EL (cell line): ENCODE data around the gene IARS2.
"Not testable (repeated sequence)": the region's sequence is repeated elsewhere in the genome, so short reads cannot be mapped to it uniquely, and the experiment has no call there.

Experiments used
- DNase-seq: peaks from one replicate; pipeline ENCODE4 v3.0.0-alpha.2; 2016

The IARS2 gene

DNA sequence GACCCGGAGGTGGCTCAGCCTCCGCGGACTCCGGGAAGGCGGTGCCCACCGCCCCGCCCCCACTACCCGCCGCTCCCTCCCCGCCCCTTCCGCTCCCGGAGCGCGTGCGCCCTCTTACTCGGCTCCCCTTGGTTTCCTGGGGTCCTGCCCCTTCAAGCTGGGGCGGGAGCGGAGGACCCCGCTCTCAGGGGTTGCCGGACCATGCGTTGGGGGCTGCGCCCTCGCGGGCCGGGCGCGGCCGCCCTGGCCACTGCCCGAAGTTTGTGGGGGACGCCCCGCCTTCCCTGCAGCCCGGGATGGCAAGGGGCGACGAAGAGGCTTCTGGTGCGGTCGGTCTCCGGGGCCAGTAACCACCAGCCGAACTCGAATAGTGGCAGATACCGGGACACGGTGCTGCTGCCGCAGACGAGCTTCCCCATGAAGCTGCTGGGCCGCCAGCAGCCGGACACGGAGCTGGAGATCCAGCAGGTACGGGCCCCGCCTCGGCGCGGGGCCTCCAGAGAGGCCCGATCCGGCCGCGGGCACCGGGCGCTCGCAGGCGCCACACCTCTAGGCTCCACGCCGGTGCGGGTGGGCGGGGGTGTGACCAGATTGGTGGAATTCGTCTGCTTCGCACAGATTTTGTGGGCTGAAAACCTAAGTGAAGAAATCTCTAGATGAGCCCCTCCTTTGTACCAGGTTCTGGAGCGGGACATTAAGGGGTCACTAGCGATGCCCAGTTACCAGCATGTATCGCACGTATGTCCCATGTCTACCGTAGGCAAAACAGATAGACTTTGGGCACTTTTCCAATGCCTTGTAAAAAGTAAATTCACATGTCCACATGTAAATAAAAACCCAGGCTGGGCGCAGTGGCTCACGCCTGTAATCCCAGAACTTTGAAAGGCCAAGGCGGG, at the start of gene IARS2:
IARS2 (plus strand) TSS at position 117 of the 896 bp plus-strand sequence; CDS start at position 202, 85 bp downstream.
- DNase-seq: peak; percentile 87

- DNase-seq: no peak
Measured at GRCh38 chr1:220044678-220045355, 49.1 kb upstream of the IARS2 start.

DNA sequence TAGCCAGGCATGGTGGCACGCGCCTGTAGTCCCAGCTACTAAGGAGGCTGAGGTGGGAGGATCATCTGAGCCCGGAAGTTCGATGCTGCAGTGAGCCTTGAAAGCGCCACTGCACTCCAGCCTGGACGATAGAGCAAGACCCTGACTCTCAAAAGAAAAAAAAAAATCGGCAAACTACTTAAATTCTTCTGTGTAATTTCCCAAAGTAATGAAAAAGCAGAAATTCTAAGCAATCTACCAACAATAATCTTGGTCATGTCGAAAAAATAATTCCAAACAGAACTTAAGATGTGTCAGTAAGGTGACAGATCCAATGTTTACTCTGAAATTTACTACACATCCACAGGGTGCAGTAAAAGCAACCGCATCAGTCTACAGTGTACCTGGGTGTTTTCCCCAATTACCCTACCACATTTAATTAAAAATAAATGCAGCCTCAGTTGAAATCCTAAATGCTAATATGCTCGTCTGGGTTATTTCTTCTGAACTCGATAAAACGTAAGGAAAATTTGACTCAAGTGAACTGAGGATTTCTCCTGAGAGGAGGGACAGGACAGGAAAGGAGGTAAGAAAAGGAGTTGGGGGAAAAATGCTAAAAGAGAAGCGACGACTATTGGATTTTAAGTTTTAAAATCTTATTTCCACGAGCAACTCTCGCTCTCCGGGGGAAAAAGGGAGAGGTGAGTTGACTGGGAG, 48.4 kb upstream of the IARS2 start:
- peak; percentile 4 for DNase-seq

- peak; percentile 97 for DNase-seq
Measured at GRCh38 chr1:220046052-220046930, 47.6 kb upstream of the IARS2 start, which contains the start of gene EPRS1. Gene EPRS1 (minus strand): TSS chr1:220046505. CDS start chr1:220046388, 117 bp downstream.

GRCh38 chr1:220056374-220056773, 37.6 kb upstream of the IARS2 start:
- no peak for DNase-seq

DNA sequence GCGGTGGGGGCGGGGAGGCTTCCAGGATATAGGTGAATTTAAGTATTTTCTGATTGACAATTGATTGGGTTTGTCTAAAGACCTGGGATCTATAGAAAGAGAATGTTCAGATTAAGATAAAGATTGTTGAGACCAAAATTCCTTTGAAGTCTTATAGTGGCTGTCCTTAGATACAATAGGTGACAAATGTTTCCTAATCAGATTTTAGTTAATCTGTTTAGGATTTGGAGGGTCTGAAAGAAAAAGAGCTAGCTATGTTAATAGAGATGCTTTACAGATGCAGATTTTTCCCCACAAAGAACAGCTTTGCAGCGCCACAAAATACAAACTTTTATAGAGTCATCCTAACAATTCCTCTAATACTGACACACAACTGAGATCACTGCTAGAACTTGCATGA, 33.1 kb upstream of the IARS2 start:
- DNase-seq: no peak

DNA sequence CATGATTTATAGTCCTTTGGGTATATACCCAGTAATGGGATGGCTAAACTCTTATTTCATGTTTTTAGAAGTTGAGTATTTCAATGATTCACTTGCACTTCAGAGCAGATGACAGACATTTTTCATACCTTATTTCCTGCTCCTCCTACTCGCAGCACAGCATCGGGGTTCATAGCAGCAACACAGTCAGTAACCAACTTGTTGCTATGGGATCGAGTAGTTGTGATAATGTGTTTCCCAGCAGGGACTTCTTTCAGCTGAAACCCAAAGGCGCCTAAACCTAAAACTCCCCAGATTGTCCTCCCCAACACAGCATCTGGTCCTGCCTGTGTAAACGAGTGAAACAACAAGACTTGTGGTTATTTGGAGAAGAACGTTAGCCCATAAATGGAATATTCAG, 31.3 kb upstream of the IARS2 start:
- no peak for DNase-seq

GRCh38 chr1:220067269-220068204, 26.4 kb upstream of the IARS2 start:
- DNase-seq: peak; percentile 33

DNA sequence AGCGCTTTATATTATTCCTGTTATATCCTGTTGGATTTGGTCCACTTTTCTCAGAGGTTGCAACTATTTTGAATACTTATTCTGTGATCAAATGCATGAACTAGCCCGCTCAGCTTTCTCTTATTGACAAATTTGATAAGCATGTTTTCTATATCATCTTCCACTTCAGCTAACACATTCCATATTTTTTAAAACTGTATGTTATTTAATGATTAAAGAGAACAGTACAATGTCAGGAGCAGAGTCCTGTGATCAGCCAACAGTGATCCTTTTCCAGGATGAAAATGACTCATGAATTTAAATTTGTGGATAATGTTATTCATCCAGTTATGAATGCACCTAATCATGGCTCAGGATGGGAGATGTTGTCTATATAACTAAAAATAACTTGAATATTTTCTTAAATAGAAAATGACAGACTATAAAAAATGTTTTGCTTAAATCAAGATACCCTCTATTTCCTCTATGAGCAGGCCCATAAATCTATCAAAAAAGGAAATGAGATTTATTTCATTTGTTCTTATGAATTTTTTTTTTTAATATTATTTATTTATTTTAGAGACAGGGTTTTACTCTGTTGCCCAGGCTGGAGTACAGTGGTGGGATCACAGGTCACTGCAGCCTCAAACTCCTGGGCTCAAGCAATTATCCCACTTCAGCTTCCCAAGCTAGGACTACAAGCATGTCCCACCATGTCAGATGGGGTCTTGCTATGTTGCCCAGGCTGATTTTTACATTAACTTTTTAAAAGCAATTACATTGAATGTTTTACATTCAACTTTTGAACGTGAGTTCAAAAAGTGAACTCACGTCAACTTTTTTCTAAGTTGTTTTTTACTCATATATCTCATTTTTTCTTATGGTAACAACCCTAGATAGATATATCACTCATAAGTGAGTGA, 16.8 kb upstream of the IARS2 start:
- no peak for DNase-seq

GRCh38 chr1:220077887-220078286, 16.0 kb upstream of the IARS2 start:
- DNase-seq: no peak

- no peak for DNase-seq
Measured at GRCh38 chr1:220084460-220084859, 9.5 kb upstream of the IARS2 start.

DNA sequence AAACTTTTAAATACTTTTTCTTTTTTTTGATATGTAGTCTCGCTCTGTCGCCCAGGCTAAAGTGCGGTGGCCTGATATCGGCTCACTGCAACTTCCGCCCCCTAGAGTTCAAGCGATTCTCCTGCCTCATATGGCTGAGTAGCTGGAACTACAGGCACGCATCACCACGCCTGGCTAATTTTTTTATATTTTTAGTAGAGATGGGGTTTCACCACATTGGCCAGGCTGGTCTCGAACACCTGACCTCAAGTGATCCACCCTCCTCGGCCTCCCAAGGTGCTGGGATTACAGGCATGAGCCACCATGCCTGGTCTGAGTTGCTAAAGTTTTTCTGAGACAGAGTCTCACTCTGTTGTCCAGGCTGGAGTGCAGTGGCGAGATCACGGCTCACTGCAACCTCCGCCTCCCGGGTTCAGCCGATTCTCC, 7.7 kb upstream of the IARS2 start:
- DNase-seq: not testable (repeated sequence)

GRCh38 chr1:220089650-220090556, 4.0 kb upstream of the IARS2 start, which contains the start of gene BPNT1:
Gene BPNT1 (minus strand): TSS chr1:220089788. CDS start chr1:220079846, 9,942 bp downstream.
- DNase-seq: peak; percentile 91

DNA sequence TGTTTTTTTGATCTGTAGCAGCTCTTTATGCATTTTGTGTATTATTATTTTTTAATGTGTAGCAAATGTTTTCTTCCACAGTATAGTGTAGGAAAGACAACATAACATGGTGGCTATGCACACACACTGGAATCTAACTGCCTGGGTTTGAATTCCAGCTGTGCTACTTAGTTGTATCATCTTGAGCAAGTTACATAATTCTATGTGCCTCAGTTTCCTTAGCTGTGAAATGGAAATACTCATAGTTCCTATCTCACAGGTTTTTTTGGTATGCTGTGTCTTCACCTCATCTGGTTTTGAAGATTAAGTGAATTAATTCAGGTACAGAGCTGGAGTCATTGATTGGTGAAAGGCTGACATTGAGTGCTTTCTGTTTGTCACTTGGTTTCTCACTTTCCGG, 1.2 kb upstream of the IARS2 start:
- DNase-seq: no peak

GRCh38 chr1:220093361-220094015, 444 bp upstream of the IARS2 start:
- DNase-seq: no peak

DNA sequence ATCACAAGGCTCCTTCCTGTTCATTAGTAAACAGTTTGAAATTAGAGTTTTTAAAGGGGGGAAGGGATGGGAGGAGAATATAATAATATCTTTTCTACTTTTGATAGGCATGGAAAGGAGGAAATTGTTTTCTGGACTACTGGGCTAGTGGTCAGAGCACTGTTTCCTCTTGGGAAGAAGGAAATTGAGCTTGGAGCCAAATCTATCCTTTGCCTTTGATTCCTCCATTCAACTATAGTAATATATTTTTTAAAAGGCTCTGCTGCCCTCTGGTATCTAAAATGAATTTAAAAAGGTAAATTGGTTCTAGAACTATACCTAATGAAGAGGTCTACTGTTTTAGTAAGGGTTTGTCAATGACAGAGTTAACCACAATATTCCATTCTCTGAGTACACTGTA, 5.9 kb downstream of the IARS2 start:
- no peak for DNase-seq

DNA sequence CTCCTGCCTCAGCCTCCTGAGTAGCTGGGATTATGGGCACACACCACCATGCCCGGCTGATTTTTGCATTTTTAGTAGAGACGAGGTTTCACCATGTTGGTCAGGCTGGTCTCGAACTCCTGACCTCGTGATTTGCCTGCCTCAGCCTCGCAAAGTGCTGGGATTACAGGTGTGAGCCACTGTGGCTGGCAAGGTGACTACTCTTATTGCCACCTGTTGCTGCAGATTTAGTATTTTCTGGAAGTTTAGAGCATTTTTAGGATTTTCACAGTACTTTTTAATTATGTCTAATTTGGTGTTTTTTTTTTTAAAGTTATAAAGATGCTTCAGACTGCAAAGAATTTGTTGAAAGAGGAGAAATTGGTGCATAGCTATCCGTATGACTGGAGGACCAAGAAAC, 16.5 kb downstream of the IARS2 start:
- not testable (repeated sequence) for DNase-seq

DNA sequence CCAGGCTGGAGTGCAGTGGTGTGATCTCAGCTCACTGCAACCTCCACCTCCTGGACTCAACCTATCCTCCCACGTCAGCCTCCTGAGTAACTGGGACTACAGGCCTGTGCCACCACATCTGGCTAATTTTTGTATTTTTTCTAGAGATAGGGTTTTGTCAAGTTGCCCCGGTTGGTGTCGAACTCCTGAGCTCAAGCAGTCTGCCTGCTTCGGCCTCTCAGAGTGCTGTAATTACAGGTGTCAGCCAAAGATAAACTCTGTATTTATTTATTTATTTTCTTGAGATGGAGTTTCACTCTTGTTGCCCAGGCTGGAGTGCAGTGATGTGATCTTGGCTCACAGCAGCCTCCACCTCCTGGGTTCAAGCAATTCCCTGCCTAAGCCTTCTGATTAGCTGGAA, 18.7 kb downstream of the IARS2 start:
- not testable (repeated sequence) for DNase-seq
